ENCODE data around the gene CABP4.
"Not testable (repeated sequence)": the region's sequence is repeated elsewhere in the genome, so short reads cannot be mapped to it uniquely, and the experiment has no call there.

CABP4 gene

GRCh38 chr11:67463680-67464410 is 8.7 kb downstream of the CABP4 start:
- TF ChIP-seq POLR2AphosphoS5 (IDR thresholded peaks at IDR 0.05; ENCODE audit: low read depth, low read length) (no peak), TAF1 (IDR thresholded peaks at IDR 0.05; ENCODE audit: low read depth, low read length) (no peak), SPI1 (IDR thresholded peaks at IDR 0.05; ENCODE audit: low read depth, low read length) (no peak), POLR2A (IDR thresholded peaks at IDR 0.05; ENCODE audit: low read depth, low read length) (no peak), POU2F2 (IDR thresholded peaks at IDR 0.05; ENCODE audit: low read depth, low read length) (no peak), PAX5 (IDR thresholded peaks at IDR 0.05; ENCODE audit: insufficient read depth, low read length, severe bottlenecking) (no peak)
- FAIRE-seq (no peak), DNase-seq (ENCODE audit: insufficient read length, low spot score) (no peak)

- TF ChIP-seq PAX5 (IDR thresholded peaks at IDR 0.05; ENCODE audit: insufficient read depth, low read length, severe bottlenecking) (no peak), TAF1 (IDR thresholded peaks at IDR 0.05; ENCODE audit: low read depth, low read length) (peak; percentile 70), POLR2A (IDR thresholded peaks at IDR 0.05; ENCODE audit: low read depth, low read length) (peak; percentile 78), POLR2AphosphoS5 (IDR thresholded peaks at IDR 0.05; ENCODE audit: low read depth, low read length) (peak; percentile 71), SPI1 (IDR thresholded peaks at IDR 0.05; ENCODE audit: low read depth, low read length) (no peak), POU2F2 (IDR thresholded peaks at IDR 0.05; ENCODE audit: low read depth, low read length) (no peak; the same call in 1 of the 2 replicates)
- peak; percentile 92 for DNase-seq (ENCODE audit: insufficient read length, low spot score)
- peak; percentile 95 for FAIRE-seq
Observed at GRCh38 chr11:67464411-67465188, 9.4 kb downstream of the CABP4 start.

- TF ChIP-seq TAF1 (IDR thresholded peaks at IDR 0.05; ENCODE audit: low read depth, low read length) (no peak), POU2F2 (IDR thresholded peaks at IDR 0.05; ENCODE audit: low read depth, low read length) (no peak), SPI1 (IDR thresholded peaks at IDR 0.05; ENCODE audit: low read depth, low read length) (no peak), POLR2A (IDR thresholded peaks at IDR 0.05; ENCODE audit: low read depth, low read length) (no peak), POLR2AphosphoS5 (IDR thresholded peaks at IDR 0.05; ENCODE audit: low read depth, low read length) (no peak), PAX5 (IDR thresholded peaks at IDR 0.05; ENCODE audit: insufficient read depth, low read length, severe bottlenecking) (no peak)
- DNase-seq (ENCODE audit: insufficient read length, low spot score), result no peak
- no peak for FAIRE-seq
Observed at GRCh38 chr11:67465189-67465510, 10.0 kb downstream of the CABP4 start.

- FAIRE-seq; DNase-seq (ENCODE audit: insufficient read length, low spot score): not testable (repeated sequence)
Observed at GRCh38 chr11:67465530-67465929, 10.4 kb downstream of the CABP4 start.

- FAIRE-seq (no peak), DNase-seq (ENCODE audit: insufficient read length, low spot score) (no peak)
Observed at GRCh38 chr11:67466367-67466766, 11.2 kb downstream of the CABP4 start.

GRCh38 chr11:67466962-67467771 is 12.0 kb downstream of the CABP4 start:
- DNase-seq (ENCODE audit: insufficient read length, low spot score), result no peak
- no peak for TF ChIP-seq TAF1 (IDR thresholded peaks at IDR 0.05; ENCODE audit: low read depth, low read length)
- no peak for TF ChIP-seq PAX5 (IDR thresholded peaks at IDR 0.05; ENCODE audit: insufficient read depth, low read length, severe bottlenecking)
- no peak for TF ChIP-seq POLR2AphosphoS5 (IDR thresholded peaks at IDR 0.05; ENCODE audit: low read depth, low read length)
- no peak for TF ChIP-seq POU2F2 (IDR thresholded peaks at IDR 0.05; ENCODE audit: low read depth, low read length)
- TF ChIP-seq SPI1 (IDR thresholded peaks at IDR 0.05; ENCODE audit: low read depth, low read length), result no peak
- no peak for TF ChIP-seq POLR2A (IDR thresholded peaks at IDR 0.05; ENCODE audit: low read depth, low read length)
- FAIRE-seq, result no peak

More at GRCh38 chr11:67466367-67466766, 11.2 kb downstream of the CABP4 start:
- TF ChIP-seq POLR2AphosphoS5 (IDR thresholded peaks at IDR 0.05; ENCODE audit: low read depth, low read length) (no peak), POU2F2 (IDR thresholded peaks at IDR 0.05; ENCODE audit: low read depth, low read length) (no peak), SPI1 (IDR thresholded peaks at IDR 0.05; ENCODE audit: low read depth, low read length) (no peak), POLR2A (IDR thresholded peaks at IDR 0.05; ENCODE audit: low read depth, low read length) (no peak), TAF1 (IDR thresholded peaks at IDR 0.05; ENCODE audit: low read depth, low read length) (no peak), PAX5 (IDR thresholded peaks at IDR 0.05; ENCODE audit: insufficient read depth, low read length, severe bottlenecking) (no peak)

- FAIRE-seq (no peak), DNase-seq (ENCODE audit: insufficient read length, low spot score) (no peak)
- TF ChIP-seq POLR2AphosphoS5 (IDR thresholded peaks at IDR 0.05; ENCODE audit: low read depth, low read length) (no peak), SPI1 (IDR thresholded peaks at IDR 0.05; ENCODE audit: low read depth, low read length) (no peak), TAF1 (IDR thresholded peaks at IDR 0.05; ENCODE audit: low read depth, low read length) (no peak), POLR2A (IDR thresholded peaks at IDR 0.05; ENCODE audit: low read depth, low read length) (no peak), PAX5 (IDR thresholded peaks at IDR 0.05; ENCODE audit: insufficient read depth, low read length, severe bottlenecking) (no peak), POU2F2 (IDR thresholded peaks at IDR 0.05; ENCODE audit: low read depth, low read length) (no peak)
Observed at GRCh38 chr11:67468056-67468455, 12.9 kb downstream of the CABP4 start.

- FAIRE-seq (no peak), DNase-seq (ENCODE audit: insufficient read length, low spot score) (no peak)
- TF ChIP-seq TAF1 (IDR thresholded peaks at IDR 0.05; ENCODE audit: low read depth, low read length) (no peak), PAX5 (IDR thresholded peaks at IDR 0.05; ENCODE audit: insufficient read depth, low read length, severe bottlenecking) (no peak), SPI1 (IDR thresholded peaks at IDR 0.05; ENCODE audit: low read depth, low read length) (no peak), POLR2AphosphoS5 (IDR thresholded peaks at IDR 0.05; ENCODE audit: low read depth, low read length) (no peak)
Observed at GRCh38 chr11:67468456-67468758, 13.3 kb downstream of the CABP4 start.

- DNase-seq (ENCODE audit: insufficient read length, low spot score) (peak; percentile 94), FAIRE-seq (peak; percentile 92)
- TF ChIP-seq POU2F2 (IDR thresholded peaks at IDR 0.05; ENCODE audit: low read depth, low read length), result 0 out of 2 replicates have a peak, but pooled peaks have one; percentile 6
- peak; percentile 47; the same call in 1 of the 2 replicates for TF ChIP-seq POLR2AphosphoS5 (IDR thresholded peaks at IDR 0.05; ENCODE audit: low read depth, low read length)
- TF ChIP-seq SPI1 (IDR thresholded peaks at IDR 0.05; ENCODE audit: low read depth, low read length), result no peak
- peak; percentile 81 for TF ChIP-seq POLR2A (IDR thresholded peaks at IDR 0.05; ENCODE audit: low read depth, low read length)
Observed at GRCh38 chr11:67468759-67469507, 13.8 kb downstream of the CABP4 start, which contains the start of gene TMEM134. Gene TMEM134, minus strand, starts transcription at chr11:67469251. Its CDS starts 59 bp downstream, at chr11:67469192.
